Endothelial cell of umbilical vein (primary cell): Measurements from ENCODE around the gene CCL21. TPM values are rescaled to one million over a fixed set of nuclear protein-coding genes. Genes with fewer than 3 reads are reported as not detected.

ENCODE experiments used
- BruUV-seq: library from RNA; stranded (reverse); fragments of 400-500 nt; replicated peaks from 2 replicates; lab custom pipeline; 2021; lab: Mats Ljungman, UMichigan
- CTCF ChIA-PET: fragments of 300-600, 350-600 bp; sonication (Branson Sonifier 250); formaldehyde crosslinking; loops from one replicate; lab custom pipeline; 2021; ENCODE audit warnings: antibody characterized with exemption, inconsistent platforms; lab: Charles Lee
- POLR2A ChIA-PET: fragments of 300-600, 350-600 bp; sonication (Branson Sonifier 250); formaldehyde crosslinking; loops from one replicate; lab custom pipeline; 2021; ENCODE audit warnings: antibody characterized with exemption, inconsistent platforms; lab: Charles Lee
- DNase-seq: peaks from one replicate; pipeline ENCODE4 v3.0.0-alpha.2; 2011; ENCODE audit warnings: low read depth, low spot score
- FAIRE-seq: peaks from 2 replicates; lab custom pipeline; 2011; peaks lifted over from hg19 to GRCh38; lab: Jason Lieb, UNC
- H2AFZ ChIP-seq: 2 replicates; pipeline ENCODE4 v1.6.0; 2012; ENCODE audit warnings: low read depth, low read length, control low read depth, inconsistent platforms
- H3K27ac ChIP-seq: 2 replicates; pipeline ENCODE4 v1.5.1; 2011; ENCODE audit warnings: low read depth, mild to moderate bottlenecking, control low read depth, low read length, moderate library complexity; ENCODE audit not compliant: insufficient read depth
- H3K27me3 ChIP-seq, 2 experiments: 2 replicates each; pipeline versions ENCODE4 v1.6.0 to v1.6.1; 2011; ENCODE audit warnings: low read length in 2 of 2, mixed read lengths in 1 of 2; ENCODE audit not compliant: control insufficient read depth in 2 of 2, insufficient read depth in 2 of 2
- H3K36me3 ChIP-seq, 2 experiments: 2 replicates in 1 of 2; 3 replicates in 1 of 2; pipeline ENCODE4 v1.5.1; 2011; ENCODE audit warnings: low read length in 2 of 2, mild to moderate bottlenecking in 1 of 2, moderate library complexity in 1 of 2; ENCODE audit not compliant: control insufficient read depth in 2 of 2, insufficient read depth in 2 of 2; ENCODE audit errors: extremely low read depth in 1 of 2
- H3K4me1 ChIP-seq: 3 replicates; pipeline ENCODE4 v1.5.1; 2011; ENCODE audit warnings: mild to moderate bottlenecking, low read length; ENCODE audit not compliant: control insufficient read depth, insufficient read depth; ENCODE audit errors: extremely low read depth
- H3K4me2 ChIP-seq: 2 replicates; pipeline ENCODE4 v1.6.1; 2011; ENCODE audit warnings: low read length, control low read depth, mixed read lengths; ENCODE audit not compliant: insufficient read depth
- H3K4me3 ChIP-seq, 3 experiments: fragments of 200-600 bp in 1 of 3; sonication (generic), shearing (Covaris generic) in 1 of 3; replicated peaks in 1 of 3; 2 replicates each; pipeline ENCODE4 v1.5.1; 2011 to 2016; ENCODE audit warnings: control low read depth in 3 of 3, low read length in 3 of 3, mild to moderate bottlenecking in 2 of 3, inconsistent platforms in 1 of 3, low read depth in 1 of 3, moderate library complexity in 1 of 3; ENCODE audit not compliant: insufficient read depth in 1 of 3
- H3K79me2 ChIP-seq: 2 replicates; pipeline ENCODE4 v1.6.0; 2012; ENCODE audit warnings: low read length, inconsistent platforms; ENCODE audit not compliant: control insufficient read depth, insufficient read depth
- H3K9ac ChIP-seq: replicated peaks from 2 replicates; pipeline ENCODE3; 2011; ENCODE audit warnings: low read length, control low read depth; ENCODE audit not compliant: insufficient read depth; ENCODE audit errors: extremely low read depth
- H3K9me1 ChIP-seq: replicated peaks from 3 replicates; pipeline ENCODE4 v1.6.0; 2011; ENCODE audit warnings: mild to moderate bottlenecking, low read length; ENCODE audit not compliant: control insufficient read depth, insufficient read depth; ENCODE audit errors: extremely low read depth
- H3K9me3 ChIP-seq: replicated peaks from 2 replicates; pipeline ENCODE4 v1.5.1; 2012; ENCODE audit warnings: low read length, inconsistent platforms; ENCODE audit not compliant: control insufficient read depth, insufficient read depth
- H4K20me1 ChIP-seq: replicated peaks from 2 replicates; pipeline ENCODE3; 2011; ENCODE audit warnings: mild to moderate bottlenecking, low read length; ENCODE audit not compliant: control insufficient read depth, insufficient read depth; ENCODE audit errors: extremely low read depth
- CTCF ChIP-seq, 2 donors: IDR thresholded peaks; 1 replicate in 1 of 2; 2 replicates in 1 of 2; pipeline ENCODE4 v1.5.1; 2011; ENCODE audit warnings: low read length in 2 of 2, mild to moderate bottlenecking in 2 of 2, moderate library complexity in 2 of 2, control low read depth in 1 of 2, inconsistent platforms in 1 of 2, low read depth in 1 of 2; ENCODE audit not compliant: insufficient read depth in 1 of 2; ENCODE audit errors: extremely low read depth in 1 of 2
- EZH2 ChIP-seq: IDR thresholded peaks from 2 replicates; pipeline ENCODE4 v1.6.1; 2012; ENCODE audit warnings: borderline replicate concordance, low read depth, mild to moderate bottlenecking, moderate library complexity, low read length, inconsistent platforms; ENCODE audit not compliant: severe bottlenecking
- FOS ChIP-seq: IDR thresholded peaks from 2 replicates; pipeline ENCODE4 v1.6.1; 2011; ENCODE audit warnings: mild to moderate bottlenecking, low read length, moderate library complexity, borderline replicate concordance; ENCODE audit not compliant: insufficient read depth
- GATA2 ChIP-seq: IDR thresholded peaks from 2 replicates; pipeline ENCODE4 v1.7.0; 2011; ENCODE audit warnings: low read depth, mild to moderate bottlenecking, moderate library complexity, mixed read lengths, low read length; ENCODE audit not compliant: insufficient read length, insufficient read depth
- JUN ChIP-seq: IDR thresholded peaks from 2 replicates; pipeline ENCODE4 v1.6.1; 2011; ENCODE audit warnings: borderline replicate concordance, low read depth; ENCODE audit not compliant: insufficient read length, insufficient read depth
- MAX ChIP-seq: IDR thresholded peaks from 2 replicates; pipeline ENCODE4 v1.6.1; 2011; ENCODE audit not compliant: insufficient read depth, insufficient read length
- MYC ChIP-seq: IDR thresholded peaks from one replicate; pipeline ENCODE4 v1.6.1; 2011; ENCODE audit warnings: mild to moderate bottlenecking, low read depth, low read length
- POLR2A ChIP-seq: IDR thresholded peaks from 2 replicates; pipeline ENCODE4 v1.6.1; 2012; ENCODE audit warnings: low read depth, mild to moderate bottlenecking, control low read depth, low read length
- POLR2AphosphoS5 ChIP-seq: IDR thresholded peaks from 2 replicates; pipeline ENCODE4 v1.6.1; 2012; ENCODE audit warnings: low read depth, mild to moderate bottlenecking, control low read depth, low read length, moderate library complexity; ENCODE audit not compliant: insufficient read depth
- dilution Hi-C: fragments of 300-500 bp; cut with MboI; formaldehyde crosslinking; loops from one replicate; pipeline ENCODE4 v1.15.0; 2019; ENCODE audit warnings: low sequenced_read_pairs; ENCODE audit not compliant: extremely low pct_ligation_motif_present
- intact Hi-C: fragments of 100-400 bp; cut with micrococcal nuclease; formaldehyde crosslinking; loops from one replicate; pipeline ENCODE4 v1.10.0; 2022
- polyA plus RNA-seq, 4 experiments: library from polyadenylated mRNA; depleted of rRNA in 3 of 4; stranded (reverse) in 3 of 4; unstranded in 1 of 4; fragments of >200 nt; gene quantifications; 2 replicates each; pipeline versions ENCODE4 v1.2.1 to v1.2.3, GENCODE V29; 2011 to 2012; ENCODE audit warnings: missing spikeins in 1 of 4
- total RNA-seq: library from RNA; stranded (reverse); gene quantifications from 2 replicates; pipeline ENCODE4 v1.2.3, GENCODE V29; 2021

CCL21 gene
- total and polyA plus RNA-seq, 2 donors (not counting 3 experiments of a cell fraction or from before 2014, with no cell fraction given): 0.17 TPM; not detected in 1

GRCh38 chr9:34742710-34743109, 32.8 kb upstream of the CCL21 start:
- no peaks in the 10 kb centered on the region for H3K9me3 ChIP-seq
- POLR2A ChIA-PET: no interaction called here
- no peak overlapping the region for H2AFZ ChIP-seq
- H3K4me3 ChIP-seq: no peak overlapping the region
- no peak for DNase-seq
- H3K27ac ChIP-seq: no peak overlapping the region
- H3K9me1 ChIP-seq: no peaks in the 10 kb centered on the region
- intact Hi-C loops: no loop called here
- no TSS peak for BruUV-seq
- FAIRE-seq: no peak
- H4K20me1 ChIP-seq: no peaks in the 10 kb centered on the region
- TF ChIP-seq POLR2AphosphoS5 (no peak), MAX (no peak), MYC (no peak), JUN (no peak), CTCF (IDR thresholded peaks at IDR 0.05; ENCODE audit: extremely low read depth in 1 of 2, insufficient read depth in 1 of 2, low read depth in 1 of 2, low read length in 2 of 2) (no peak), GATA2 (no peak), EZH2 (no peak), FOS (no peak), POLR2A (no peak)
- CTCF ChIA-PET: no interaction called here
- peaks cover 12 to 13% of the 10 kb centered on the region in 2 experiments for H3K27me3 ChIP-seq
- H3K9ac ChIP-seq: no peak overlapping the region
- no peaks in the 10 kb centered on the region for H3K4me1 ChIP-seq
- H3K79me2 ChIP-seq: no peaks in the 10 kb centered on the region
- dilution Hi-C loops: no loop called here
- H3K36me3 ChIP-seq: no peaks in the 10 kb centered on the region
- H3K4me2 ChIP-seq: no peak overlapping the region
